HG02970 (cell line): ENCODE results near the gene SPHK1.

Experiments
- ATAC-seq: cut with Tn5 transposase; IDR thresholded peaks from one replicate; pipeline ENCODE4 v1.9.1; 2021; ENCODE audit warnings: mild to moderate bottlenecking, moderate library complexity, moderate number of reproducible peaks; ENCODE audit not compliant: unreplicated experiment, low FRiP score

The SPHK1 gene

GRCh38 chr17:76363107-76363842 is 21.1 kb upstream of the SPHK1 start:
- no peak for ATAC-seq

GRCh38 chr17:76365256-76365903 is 19.0 kb upstream of the SPHK1 start:
- ATAC-seq = no peak

- no peak for ATAC-seq
Observed at GRCh38 chr17:76366247-76366646, 18.2 kb upstream of the SPHK1 start.

- ATAC-seq = no peak
Observed at GRCh38 chr17:76367642-76368041, 16.8 kb upstream of the SPHK1 start.

GRCh38 chr17:76368545-76368944 is 15.9 kb upstream of the SPHK1 start:
- ATAC-seq = no peak

- no peak for ATAC-seq
Observed at GRCh38 chr17:76369379-76369778, 15.0 kb upstream of the SPHK1 start.

- ATAC-seq = no peak
Observed at GRCh38 chr17:76369804-76370203, 14.6 kb upstream of the SPHK1 start.

GRCh38 chr17:76370261-76370993 is 14.0 kb upstream of the SPHK1 start:
- ATAC-seq = no peak

GRCh38 chr17:76371656-76372628 is 12.5 kb upstream of the SPHK1 start:
- no peak for ATAC-seq

GRCh38 chr17:76376318-76377133 is 7.9 kb upstream of the SPHK1 start:
- ATAC-seq = no peak

GRCh38 chr17:76378548-76379274 is 5.7 kb upstream of the SPHK1 start:
- ATAC-seq = no peak

GRCh38 chr17:76379275-76379641 is 5.2 kb upstream of the SPHK1 start:
- ATAC-seq = no peak

- ATAC-seq = no peak
Observed at GRCh38 chr17:76379646-76380376, 4.6 kb upstream of the SPHK1 start.

- ATAC-seq = no peak
Observed at GRCh38 chr17:76381633-76382350, 2.6 kb upstream of the SPHK1 start.

- no peak for ATAC-seq
Observed at GRCh38 chr17:76382351-76382802, 2.0 kb upstream of the SPHK1 start.

GRCh38 chr17:76382803-76383545 is 1.4 kb upstream of the SPHK1 start:
- ATAC-seq = no peak
